Muscle of arm (tissue), 12 donors: Measurements from ENCODE around the gene UBE2J2. TPM values are rescaled to one million over a fixed set of nuclear protein-coding genes. Genes with fewer than 3 reads are reported as not detected.
A peak's percentile ranks its signal among the peaks of the same experiment; 100 is the strongest.

Experiments used
- DNase-seq: peaks from one replicate; pipeline ENCODE4 v3.0.0-alpha.2; 2013
- polyA plus RNA-seq, 12 donors: library from polyadenylated mRNA; unstranded; fragments of 120-200 nt; gene quantifications; one replicate each; pipeline ENCODE4 v1.2.1, GENCODE V29; 2013; ENCODE audit not compliant: insufficient read length in 12 of 12

The UBE2J2 gene
- polyA plus RNA-seq, 12 donors, result 28.1 to 52.6 (median 37.7) TPM; not detected in 1

- DNase-seq, result no peak
Observed at GRCh38 chr1:1311107-1312104, 37.8 kb upstream of the UBE2J2 start.

GRCh38 chr1:1310476-1311053 is 36.9 kb upstream of the UBE2J2 start:
- DNase-seq, result no peak

GRCh38 chr1:1310109-1310385 is 36.4 kb upstream of the UBE2J2 start:
- DNase-seq, result no peak

GRCh38 chr1:1309251-1310108 is 35.8 kb upstream of the UBE2J2 start:
- no peak for DNase-seq

GRCh38 chr1:1308756-1309250 is 35.1 kb upstream of the UBE2J2 start:
- no peak for DNase-seq

GRCh38 chr1:1307923-1308755 is 34.5 kb upstream of the UBE2J2 start, which contains the start of the genes ACAP3 and PUSL1:
Gene ACAP3 (minus strand): TSS chr1:1307930. CDS start chr1:1307815, 115 bp downstream.
Gene PUSL1 (plus strand): TSS chr1:1308597. CDS start chr1:1308644, 47 bp downstream.
- peak; percentile 91 for DNase-seq

GRCh38 chr1:1307261-1307922 is 33.7 kb upstream of the UBE2J2 start:
- no peak for DNase-seq

- no peak for DNase-seq
Observed at GRCh38 chr1:1306661-1307260, 33.1 kb upstream of the UBE2J2 start.

GRCh38 chr1:1306070-1306660 is 32.5 kb upstream of the UBE2J2 start:
- DNase-seq, result no peak

GRCh38 chr1:1305300-1306069 is 31.8 kb upstream of the UBE2J2 start:
- DNase-seq, result peak; percentile 63

GRCh38 chr1:1304331-1305299 is 31.0 kb upstream of the UBE2J2 start:
- DNase-seq, result no peak

GRCh38 chr1:1303736-1304135 is 30.1 kb upstream of the UBE2J2 start:
- no peak for DNase-seq

GRCh38 chr1:1302951-1303509 is 29.4 kb upstream of the UBE2J2 start:
- DNase-seq, result no peak

GRCh38 chr1:1302006-1302430 is 28.4 kb upstream of the UBE2J2 start:
- DNase-seq, result no peak

GRCh38 chr1:1300352-1300739 is 26.7 kb upstream of the UBE2J2 start:
- no peak for DNase-seq

GRCh38 chr1:1299686-1300351 is 26.2 kb upstream of the UBE2J2 start:
- no peak for DNase-seq
